HG02943 (cell line): ENCODE data around the gene MMP23B.

Experiments
- ATAC-seq: cut with Tn5 transposase; IDR thresholded peaks from one replicate; pipeline ENCODE4 v1.9.1; 2021; ENCODE audit warnings: mild to moderate bottlenecking, low read depth, moderate library complexity; ENCODE audit not compliant: unreplicated experiment

MMP23B gene

GRCh38 chr1:1618396-1619068 is 13.4 kb upstream of the MMP23B start:
- ATAC-seq = no peak

GRCh38 chr1:1619917-1620361 is 12.0 kb upstream of the MMP23B start:
- ATAC-seq = no peak

- ATAC-seq = no peak
Observed at GRCh38 chr1:1620433-1621139, 11.4 kb upstream of the MMP23B start.

GRCh38 chr1:1621173-1622009 is 10.6 kb upstream of the MMP23B start:
- ATAC-seq = no peak

- ATAC-seq = no peak
Observed at GRCh38 chr1:1622010-1622787, 9.8 kb upstream of the MMP23B start.

GRCh38 chr1:1622788-1623094 is 9.2 kb upstream of the MMP23B start:
- no peak for ATAC-seq

DNA sequence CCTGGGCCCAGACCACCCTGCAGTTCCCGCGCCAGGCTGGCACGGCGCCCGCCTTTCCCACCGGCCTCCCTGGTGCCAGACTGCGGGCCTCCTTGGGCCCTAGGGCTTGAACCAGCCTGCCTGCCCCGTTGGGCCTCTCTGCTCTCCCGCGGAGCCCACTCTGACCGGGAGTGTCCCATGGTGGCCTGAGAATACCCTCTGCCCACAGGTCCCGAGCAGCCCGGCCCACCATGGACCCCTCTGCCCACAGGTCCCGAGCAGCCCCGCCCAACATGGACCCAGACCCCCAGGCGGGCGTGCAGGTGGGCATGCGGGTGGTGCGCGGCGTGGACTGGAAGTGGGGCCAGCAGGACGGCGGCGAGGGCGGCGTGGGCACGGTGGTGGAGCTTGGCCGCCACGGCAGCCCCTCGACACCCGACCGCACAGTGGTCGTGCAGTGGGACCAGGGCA is 8.8 kb upstream of the MMP23B start:
- ATAC-seq = no peak

GRCh38 chr1:1623631-1624442 is 8.1 kb upstream of the MMP23B start:
- ATAC-seq = no peak

- no peak for ATAC-seq
Observed at GRCh38 chr1:1624443-1625403, 7.2 kb upstream of the MMP23B start.

DNA sequence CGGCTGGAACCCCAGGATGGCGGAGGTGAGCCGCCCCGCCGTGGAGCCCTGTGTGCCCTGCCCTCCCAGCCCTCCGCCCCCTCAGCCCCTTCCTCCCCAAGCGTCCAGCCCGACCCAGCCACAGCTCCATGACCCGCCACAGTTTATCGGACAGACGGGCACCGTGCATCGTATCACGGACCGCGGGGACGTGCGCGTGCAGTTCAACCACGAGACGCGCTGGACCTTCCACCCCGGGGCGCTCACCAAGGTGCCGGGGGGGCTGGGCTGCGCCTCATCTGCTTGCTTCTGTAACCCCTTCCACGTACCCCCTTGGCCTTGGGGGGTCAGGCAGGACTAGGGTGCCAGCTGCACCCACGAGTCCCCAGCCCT is 6.6 kb upstream of the MMP23B start:
- ATAC-seq = no peak

DNA sequence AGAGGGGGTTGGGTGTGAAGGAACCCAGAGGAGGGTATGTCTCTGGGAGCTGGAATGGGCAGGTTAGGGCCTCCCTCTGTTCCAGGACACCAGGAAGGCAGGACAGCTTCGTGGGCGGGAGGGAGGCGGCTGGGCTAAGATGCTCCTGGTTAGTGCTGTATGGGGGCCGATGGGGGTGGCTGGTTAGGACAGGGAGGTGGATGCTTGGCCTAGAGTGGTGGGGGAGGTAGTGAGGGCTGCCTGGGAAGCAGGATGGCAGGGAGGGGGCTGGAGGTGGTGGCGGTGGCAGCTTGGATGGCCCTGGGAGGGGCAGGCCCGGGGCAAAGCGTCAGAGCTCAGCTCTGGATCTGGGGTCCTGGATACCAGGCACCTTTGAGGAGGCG is 6.2 kb upstream of the MMP23B start:
- ATAC-seq = no peak

DNA sequence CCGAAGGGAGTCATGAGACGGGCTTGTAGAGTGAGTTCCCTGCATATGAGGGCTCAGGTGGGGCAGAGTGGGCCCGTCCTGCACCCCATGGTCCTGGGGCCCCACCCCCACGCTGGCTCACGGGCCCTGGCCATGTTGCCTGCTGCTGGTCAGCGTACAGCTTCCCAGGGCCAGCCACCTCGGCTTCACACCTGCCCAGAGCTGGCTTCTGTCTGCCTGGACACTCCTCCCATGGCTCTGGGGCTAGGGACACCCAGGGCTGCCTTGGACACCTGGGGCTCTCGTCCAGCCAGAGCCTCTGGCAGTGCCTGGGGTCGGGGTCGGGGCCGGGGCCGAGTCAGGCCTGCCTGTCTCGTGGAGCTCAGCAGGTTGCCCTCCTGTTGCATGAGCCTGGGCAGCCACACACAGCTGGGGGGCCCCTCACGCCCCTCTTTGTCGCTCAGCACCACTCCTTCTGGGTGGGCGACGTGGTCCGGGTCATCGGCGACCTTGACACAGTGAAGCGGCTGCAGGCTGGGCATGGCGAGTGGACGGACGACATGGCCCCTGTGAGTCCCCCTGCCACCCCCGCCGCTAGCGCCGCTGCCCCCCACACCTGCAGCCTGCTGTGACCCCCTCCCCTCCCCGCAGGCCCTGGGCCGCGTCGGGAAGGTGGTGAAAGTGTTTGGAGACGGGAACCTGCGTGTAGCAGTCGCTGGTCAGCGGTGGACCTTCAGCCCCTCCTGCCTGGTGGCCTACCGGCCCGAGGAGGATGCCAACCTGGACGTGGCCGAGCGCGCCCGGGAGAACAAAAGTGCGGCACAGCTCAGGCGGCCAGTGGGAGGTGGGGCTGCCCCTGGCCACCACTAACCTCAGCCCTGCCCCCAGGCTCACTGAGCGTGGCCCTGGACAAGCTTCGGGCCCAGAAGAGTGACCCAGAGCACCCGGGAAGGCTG is 5.5 kb upstream of the MMP23B start:
- no peak for ATAC-seq

- no peak for ATAC-seq
Observed at GRCh38 chr1:1627261-1627828, 4.6 kb upstream of the MMP23B start.

DNA sequence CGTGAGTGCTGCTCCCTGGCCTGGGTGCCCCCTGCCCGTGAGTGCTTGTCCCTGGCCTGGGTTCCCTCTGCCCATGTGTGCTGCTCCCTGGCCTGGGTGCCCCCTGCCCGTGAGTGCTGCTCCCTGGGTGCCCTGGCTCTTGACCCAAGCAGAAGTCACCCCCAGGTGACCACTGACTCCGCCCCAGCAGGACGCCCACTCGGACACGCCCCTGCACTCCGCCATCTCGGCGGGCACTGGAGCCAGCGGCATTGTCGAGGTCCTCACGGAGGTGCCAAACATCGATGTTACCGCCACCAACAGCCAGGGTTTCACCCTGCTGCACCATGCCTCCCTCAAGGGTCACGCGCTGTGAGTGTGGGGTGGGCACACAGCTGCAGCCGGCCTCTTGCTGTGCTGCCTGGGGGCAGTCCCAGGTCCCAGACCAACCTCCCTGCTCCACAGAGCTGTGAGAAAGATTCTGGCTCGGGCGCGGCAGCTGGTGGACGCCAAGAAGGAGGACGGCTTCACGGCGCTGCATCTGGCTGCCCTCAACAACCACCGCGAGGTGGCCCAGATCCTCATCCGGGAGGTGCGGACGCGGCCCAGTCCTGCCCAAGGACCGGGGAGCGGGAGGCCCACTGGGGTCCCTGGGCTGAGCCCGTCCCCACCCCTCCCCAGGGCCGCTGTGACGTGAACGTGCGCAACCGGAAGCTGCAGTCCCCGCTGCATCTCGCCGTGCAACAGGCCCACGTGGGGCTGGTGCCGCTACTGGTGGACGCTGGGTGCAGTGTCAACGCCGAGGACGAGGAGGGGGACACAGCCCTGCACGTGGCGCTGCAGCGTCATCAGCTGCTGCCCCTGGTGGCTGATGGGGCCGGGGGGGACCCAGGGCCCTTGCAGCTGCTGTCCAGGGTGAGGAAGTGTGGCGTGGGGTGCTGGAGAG is 3.9 kb upstream of the MMP23B start:
- no peak for ATAC-seq

DNA sequence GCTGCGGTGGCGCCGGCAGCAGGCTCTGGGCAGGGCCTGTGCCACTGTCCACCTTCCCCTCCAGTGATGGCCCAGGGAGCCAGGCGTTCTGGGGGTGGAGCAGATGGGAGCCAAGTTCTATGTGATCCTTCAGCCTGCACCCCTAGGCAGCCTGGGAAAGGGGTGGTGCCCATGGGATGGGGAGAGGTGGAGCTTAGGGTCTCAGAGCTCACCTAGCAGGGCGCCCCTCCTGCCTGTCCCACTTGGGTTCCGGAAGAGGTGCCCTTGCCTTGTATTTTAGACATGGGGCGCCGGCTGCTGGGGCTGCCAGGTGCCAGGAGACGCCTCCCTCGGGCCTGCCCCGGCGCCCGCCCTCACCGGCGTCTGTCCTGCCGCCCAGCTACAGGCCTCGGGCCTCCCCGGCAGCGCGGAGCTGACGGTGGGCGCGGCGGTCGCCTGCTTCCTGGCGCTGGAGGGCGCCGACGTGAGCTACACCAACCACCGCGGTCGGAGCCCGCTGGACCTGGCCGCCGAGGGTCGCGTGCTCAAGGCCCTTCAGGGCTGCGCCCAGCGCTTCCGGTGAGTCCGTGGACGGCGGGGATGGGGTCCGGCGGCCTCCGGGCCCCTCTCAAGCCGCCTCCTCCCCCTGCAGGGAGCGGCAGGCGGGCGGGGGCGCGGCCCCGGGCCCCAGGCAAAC is 3.1 kb upstream of the MMP23B start:
- no peak for ATAC-seq
